Loucy (cell line): ENCODE measurements around the gene ADAMTS13.
"Not testable (repeated sequence)": the region's sequence is repeated elsewhere in the genome, so short reads cannot be mapped to it uniquely, and the experiment has no call there.

Experiments used
- CTCF ChIP-seq: fragments of 200-600 bp; sonication (generic); conservative IDR thresholded peaks from 2 replicates; pipeline ENCODE4 v1.5.1; 2014; ENCODE audit warnings: mild to moderate bottlenecking, antibody characterized with exemption, low read length
- EZH2phosphoT487 ChIP-seq: fragments of 200-600 bp; IDR thresholded peaks from 2 replicates; pipeline ENCODE4 v1.6.1; 2018; ENCODE audit warnings: antibody characterized with exemption, mild to moderate bottlenecking, moderate library complexity, borderline replicate concordance

DNA sequence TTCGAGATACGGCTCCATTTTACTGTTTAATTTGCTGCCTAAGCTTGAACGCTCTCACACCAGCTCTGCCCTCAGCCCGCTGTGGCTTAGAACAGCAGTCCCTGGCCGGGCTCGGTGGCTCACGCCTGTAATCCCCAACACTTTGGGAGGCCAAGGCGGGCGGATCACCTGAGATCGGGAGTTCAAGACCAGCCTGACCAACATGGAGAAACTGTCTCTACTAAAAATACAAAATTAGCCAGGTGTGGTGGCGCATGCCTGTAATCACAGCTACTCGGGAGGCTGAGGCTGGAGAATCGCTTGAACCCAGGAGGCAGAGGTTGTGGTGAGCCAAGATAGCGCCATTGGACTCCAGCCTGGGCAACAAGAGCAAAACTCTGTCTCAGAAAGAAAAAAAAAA is 44.9 kb upstream of the ADAMTS13 start:
- not testable (repeated sequence) for TF ChIP-seq EZH2phosphoT487, CTCF
